Kidney (tissue), 14 donors: Measurements from ENCODE around the gene DNM3. TPM values are rescaled to one million over a fixed set of nuclear protein-coding genes. Genes with fewer than 3 reads are reported as not detected.

Experiments used
- DNase-seq, 5 donors: peaks; one replicate each; pipeline ENCODE4 v3.0.0-alpha.2; 2013 to 2020
- FAIRE-seq: peaks from 2 replicates; lab custom pipeline; 2012; peaks lifted over from hg19 to GRCh38; lab: Jason Lieb, UNC
- H3K27ac ChIP-seq, 2 donors: one replicate each; pipeline ENCODE4 v1.7.0; 2013; ENCODE audit warnings: low read depth in 2 of 2, low read length in 2 of 2, inconsistent platforms in 1 of 2
- H3K27me3 ChIP-seq: one replicate; pipeline ENCODE4 v1.7.1; 2013; ENCODE audit warnings: low read length, inconsistent platforms; ENCODE audit not compliant: control insufficient read depth, insufficient read depth
- H3K36me3 ChIP-seq, 3 donors: one replicate each; pipeline versions ENCODE4 v1.7.0 to v1.7.1; 2013; ENCODE audit warnings: low read length in 3 of 3, control low read depth in 1 of 3, inconsistent platforms in 1 of 3; ENCODE audit not compliant: insufficient read depth in 3 of 3, control insufficient read depth in 2 of 3
- H3K4me1 ChIP-seq, 3 donors: one replicate each; pipeline versions ENCODE4 v1.7.0 to v1.7.1; 2013; ENCODE audit warnings: low read length in 3 of 3, inconsistent platforms in 1 of 3, low read depth in 1 of 3; ENCODE audit not compliant: control insufficient read depth in 2 of 3, insufficient read depth in 2 of 3
- H3K4me3 ChIP-seq, 3 donors: one replicate each; pipeline versions ENCODE4 v1.7.0 to v1.8.1; 2013; ENCODE audit warnings: low read length in 3 of 3, control low read depth in 1 of 3, inconsistent platforms in 1 of 3
- H3K9ac ChIP-seq, 3 donors: one replicate each; pipeline versions ENCODE4 v1.7.0 to v1.7.1; 2013; ENCODE audit warnings: low read length in 3 of 3, control low read depth in 1 of 3, inconsistent platforms in 1 of 3
- H3K9me3 ChIP-seq, 3 donors: one replicate each; pipeline versions ENCODE4 v1.7.0 to v1.7.1; 2013; ENCODE audit warnings: low read length in 3 of 3, control low read depth in 1 of 3, inconsistent platforms in 1 of 3; ENCODE audit not compliant: control insufficient read depth in 2 of 3, insufficient read depth in 1 of 3
- intact Hi-C: fragments of 100-400 bp; cut with DNase I; formaldehyde crosslinking; loops from one replicate; pipeline ENCODE4 v1.11.1; 2022
- polyA plus RNA-seq: library from polyadenylated mRNA; stranded (reverse); fragments of 350-450 nt; fragmentation: Illumina TruSeq; extraction: RNeasy Lipid Tissue Mini Kit (QIAGEN cat#74804); gene quantifications from one replicate; pipeline ENCODE4 v1.2.3, GENCODE V29; 2014; ENCODE audit warnings: low read depth, low replicate concordance; ENCODE audit not compliant: insufficient read depth
- total RNA-seq: library from RNA; stranded (reverse); fragmentation: NEBNext Ultra II Directional; extraction: Animal tissue kit (Norgen Biotek cat#: 25700); gene quantifications from one replicate; pipeline ENCODE4 v1.2.1, GENCODE V29; 2021
- TF ChIP-seq, protein P1 (sequence below): IDR thresholded peaks from 3 replicates; pipeline ENCODE4 v1.5.1; 2012; ENCODE audit warnings: mild to moderate bottlenecking, moderate library complexity, borderline replicate concordance; ENCODE audit not compliant: insufficient read depth; ENCODE audit errors: extremely low read depth
- donor health status: control.
- donor health status: control.
- donor health status: control.
- donor health status: control.
- donor health status: control.
- donor health status: DM: yes; HTN: yes; CAD: no.
- donor health status: Normal renal cell carcinoma (clear cell type).

Gene DNM3
- total and polyA plus RNA-seq, 2 donors from 2014 or later = 5.9 to 19.1 TPM

- H3K9ac ChIP-seq = no peak overlapping the region
- H3K36me3 ChIP-seq = no peaks in the 10 kb centered on the region
- intact Hi-C loops = no loop called here
- DNase-seq = no peak
- H3K27me3 ChIP-seq = no peaks in the 10 kb centered on the region
- H3K9me3 ChIP-seq = no peaks in the 10 kb centered on the region
- FAIRE-seq = no peak
- H3K4me3 ChIP-seq = no peak overlapping the region
- no peak overlapping the region for H3K27ac ChIP-seq
- peaks cover 3 to 23% (median 5%) of the 10 kb centered on the region in 3 donors for H3K4me1 ChIP-seq
- TF ChIP-seq, protein P1, sequence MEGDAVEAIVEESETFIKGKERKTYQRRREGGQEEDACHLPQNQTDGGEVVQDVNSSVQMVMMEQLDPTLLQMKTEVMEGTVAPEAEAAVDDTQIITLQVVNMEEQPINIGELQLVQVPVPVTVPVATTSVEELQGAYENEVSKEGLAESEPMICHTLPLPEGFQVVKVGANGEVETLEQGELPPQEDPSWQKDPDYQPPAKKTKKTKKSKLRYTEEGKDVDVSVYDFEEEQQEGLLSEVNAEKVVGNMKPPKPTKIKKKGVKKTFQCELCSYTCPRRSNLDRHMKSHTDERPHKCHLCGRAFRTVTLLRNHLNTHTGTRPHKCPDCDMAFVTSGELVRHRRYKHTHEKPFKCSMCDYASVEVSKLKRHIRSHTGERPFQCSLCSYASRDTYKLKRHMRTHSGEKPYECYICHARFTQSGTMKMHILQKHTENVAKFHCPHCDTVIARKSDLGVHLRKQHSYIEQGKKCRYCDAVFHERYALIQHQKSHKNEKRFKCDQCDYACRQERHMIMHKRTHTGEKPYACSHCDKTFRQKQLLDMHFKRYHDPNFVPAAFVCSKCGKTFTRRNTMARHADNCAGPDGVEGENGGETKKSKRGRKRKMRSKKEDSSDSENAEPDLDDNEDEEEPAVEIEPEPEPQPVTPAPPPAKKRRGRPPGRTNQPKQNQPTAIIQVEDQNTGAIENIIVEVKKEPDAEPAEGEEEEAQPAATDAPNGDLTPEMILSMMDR = no peak
Observed at GRCh38 chr1:172382406-172382805, 541.1 kb downstream of the DNM3 start.

- Histone ChIP-seq H3K27me3 (no peaks in the 10 kb centered on the region), H3K27ac (peak overlapping the region; percentile 53 to 62), H3K4me3 (peak overlapping the region in 1 of 3 donors; percentile 13), H3K36me3 (no peaks in the 10 kb centered on the region), H3K4me1 (peaks cover 3 to 23% (median 5%) of the 10 kb centered on the region in 3 donors), H3K9me3 (no peaks in the 10 kb centered on the region), H3K9ac (no peak overlapping the region)
- TF ChIP-seq, protein P1 = no peak
- FAIRE-seq (no peak), DNase-seq (peak in 1 of 5 donors; percentile 63)
- intact Hi-C loops = no loop called here
Observed at GRCh38 chr1:172382990-172383389, 541.7 kb downstream of the DNM3 start.

GRCh38 chr1:172383536-172383935 lies 542.2 kb downstream of the DNM3 start:
- TF ChIP-seq, protein P1 = no peak
- Histone ChIP-seq H3K36me3 (no peaks in the 10 kb centered on the region), H3K27ac (peak overlapping the region; percentile 53 to 62), H3K4me3 (peak overlapping the region in 2 of 3 donors; percentile 1 to 13), H3K27me3 (no peaks in the 10 kb centered on the region), H3K4me1 (peaks cover 3 to 23% (median 5%) of the 10 kb centered on the region in 3 donors), H3K9ac (peak overlapping the region in 1 of 3 donors; percentile 20), H3K9me3 (no peaks in the 10 kb centered on the region)
- FAIRE-seq = peak; percentile 71
- peak in 2 of 5 donors; percentile 89 to 94 for DNase-seq
- intact Hi-C loops = no loop called here

- FAIRE-seq = no peak
- no peak for DNase-seq
- H3K27ac ChIP-seq = no peak overlapping the region
- no peak overlapping the region for H3K4me3 ChIP-seq
- H3K27me3 ChIP-seq = no peaks in the 10 kb centered on the region
- peaks cover 3 to 23% (median 5%) of the 10 kb centered on the region in 3 donors for H3K4me1 ChIP-seq
- H3K9me3 ChIP-seq = no peaks in the 10 kb centered on the region
- TF ChIP-seq, protein P1 = no peak
- intact Hi-C loops = no loop called here
- no peaks in the 10 kb centered on the region for H3K36me3 ChIP-seq
- H3K9ac ChIP-seq = no peak overlapping the region
Observed at GRCh38 chr1:172384656-172385055, 543.4 kb downstream of the DNM3 start.
